Measurements from ENCODE around the gene DMXL2. TPM values are rescaled to one million over a fixed set of nuclear protein-coding genes. Genes with fewer than 3 reads are reported as not detected.
"Not testable (repeated sequence)": the region's sequence is repeated elsewhere in the genome, so short reads cannot be mapped to it uniquely, and the experiment has no call there.

DMXL2 gene
- polyA plus RNA-seq, 3 donors, result 45.5 to 88.2 (median 82.4) TPM

DNA sequence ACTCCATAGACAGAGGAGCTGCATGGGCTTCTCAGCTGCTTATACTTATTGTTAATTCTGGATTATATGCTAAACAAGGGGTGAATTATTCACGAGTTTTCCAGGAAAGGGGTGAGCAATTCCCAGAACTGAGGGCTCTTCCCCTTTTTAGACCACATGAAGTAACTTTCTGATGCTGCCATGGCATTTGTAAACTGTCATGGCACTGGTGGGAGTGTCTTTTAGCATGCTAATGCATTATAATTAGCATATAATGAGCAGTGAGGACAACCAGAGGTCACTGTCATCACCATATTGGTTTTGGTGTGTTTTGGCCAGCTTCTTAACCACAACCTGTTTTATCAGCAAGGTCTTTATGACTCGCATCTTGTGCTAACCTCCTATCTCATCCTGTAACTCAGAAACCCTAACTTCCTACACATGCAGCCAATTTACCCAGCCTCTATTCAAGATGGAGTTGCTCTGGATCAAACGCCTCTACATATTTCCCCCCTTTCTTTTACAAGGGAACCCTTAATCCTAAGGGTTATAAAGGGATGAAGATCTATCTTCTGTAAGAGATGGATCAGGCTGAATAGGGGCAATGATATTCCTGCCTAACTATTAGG is 12.1 kb upstream of the DMXL2 start:
- DNase-seq, result no peak

DNA sequence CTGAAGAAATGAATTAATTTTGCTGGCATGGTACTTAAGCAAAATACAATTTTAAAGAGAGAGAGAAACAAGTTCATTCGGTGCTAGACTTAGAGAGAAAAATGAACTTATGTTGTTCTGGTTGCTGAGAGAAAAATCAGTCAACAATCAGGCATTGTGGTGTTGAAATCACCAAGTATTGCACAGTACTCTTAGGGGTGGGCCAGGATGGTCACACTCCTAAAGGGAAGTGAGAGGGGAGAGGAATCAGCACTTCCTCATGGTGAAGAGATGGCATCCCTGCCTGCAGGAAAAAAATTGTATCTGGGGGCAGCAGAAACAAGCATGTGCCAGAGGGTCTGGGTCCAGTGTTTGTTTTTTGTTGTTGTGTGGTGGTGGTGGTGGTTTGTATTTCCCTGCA is 7.0 kb upstream of the DMXL2 start:
- DNase-seq, result no peak

DNA sequence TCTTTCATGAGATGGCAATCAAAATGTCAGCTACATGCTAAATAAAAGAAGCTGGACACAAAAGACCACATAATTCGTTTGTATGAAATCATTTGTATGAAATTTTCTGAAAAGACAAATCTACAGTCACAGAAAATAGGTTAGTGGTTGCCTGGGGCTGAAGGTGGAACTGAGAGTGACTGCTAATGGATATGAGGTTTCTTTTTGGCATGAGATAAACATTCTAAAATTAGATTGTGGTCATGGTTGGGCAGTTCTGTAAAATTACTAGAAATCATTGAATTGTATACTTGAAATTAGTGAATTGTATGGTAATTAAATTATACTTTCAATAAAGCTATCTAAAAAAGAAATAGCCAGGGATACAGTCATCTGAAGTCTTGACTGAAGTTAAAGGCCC is 2.7 kb upstream of the DMXL2 start:
- DNase-seq, result no peak

DNA sequence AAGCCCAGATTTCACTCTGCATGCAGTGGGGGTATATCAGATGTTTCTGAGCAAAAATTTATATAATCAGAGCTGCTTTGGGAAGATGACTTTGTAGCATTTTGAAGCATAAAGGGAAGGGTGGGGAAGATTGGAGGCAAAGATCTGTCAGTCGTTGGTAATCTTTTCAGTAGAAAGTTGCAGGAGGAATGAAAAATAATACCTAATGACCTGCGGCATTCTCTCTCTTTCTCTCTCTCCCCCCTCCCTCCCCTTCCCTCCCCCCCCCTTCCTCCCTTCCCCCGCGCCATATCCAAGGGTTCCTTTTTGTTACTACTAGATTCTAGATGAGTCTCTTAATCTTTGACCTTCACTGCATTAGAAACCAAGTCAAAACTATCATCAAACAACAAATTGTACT is 1.5 kb upstream of the DMXL2 start:
- no peak for DNase-seq

DNA sequence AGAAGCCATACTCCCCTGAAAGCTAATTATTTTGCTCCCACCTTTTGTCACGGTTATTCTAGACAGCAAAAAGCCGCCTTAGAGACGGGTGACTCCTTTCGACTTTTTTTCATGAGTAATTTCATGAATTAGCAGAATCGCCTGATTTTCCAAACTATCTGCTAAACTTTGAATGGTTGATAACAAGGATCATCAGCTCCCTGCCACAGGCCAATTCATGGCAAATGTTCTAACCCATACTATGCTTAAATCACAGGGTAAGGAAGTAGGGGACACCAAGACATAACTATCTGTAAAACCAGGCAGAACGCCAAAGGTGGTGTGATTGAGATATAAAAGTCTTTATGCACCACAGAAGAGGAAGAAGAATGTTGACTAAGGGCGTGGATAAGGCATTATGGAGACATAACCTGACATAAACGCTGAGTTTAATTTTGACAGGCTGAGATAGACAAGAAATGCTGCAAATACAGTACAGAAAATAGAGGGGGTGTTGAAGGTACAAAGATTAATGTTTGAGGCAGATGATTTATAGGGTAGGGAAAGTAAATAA is 891 bp upstream of the DMXL2 start:
- no peak for DNase-seq

DNA sequence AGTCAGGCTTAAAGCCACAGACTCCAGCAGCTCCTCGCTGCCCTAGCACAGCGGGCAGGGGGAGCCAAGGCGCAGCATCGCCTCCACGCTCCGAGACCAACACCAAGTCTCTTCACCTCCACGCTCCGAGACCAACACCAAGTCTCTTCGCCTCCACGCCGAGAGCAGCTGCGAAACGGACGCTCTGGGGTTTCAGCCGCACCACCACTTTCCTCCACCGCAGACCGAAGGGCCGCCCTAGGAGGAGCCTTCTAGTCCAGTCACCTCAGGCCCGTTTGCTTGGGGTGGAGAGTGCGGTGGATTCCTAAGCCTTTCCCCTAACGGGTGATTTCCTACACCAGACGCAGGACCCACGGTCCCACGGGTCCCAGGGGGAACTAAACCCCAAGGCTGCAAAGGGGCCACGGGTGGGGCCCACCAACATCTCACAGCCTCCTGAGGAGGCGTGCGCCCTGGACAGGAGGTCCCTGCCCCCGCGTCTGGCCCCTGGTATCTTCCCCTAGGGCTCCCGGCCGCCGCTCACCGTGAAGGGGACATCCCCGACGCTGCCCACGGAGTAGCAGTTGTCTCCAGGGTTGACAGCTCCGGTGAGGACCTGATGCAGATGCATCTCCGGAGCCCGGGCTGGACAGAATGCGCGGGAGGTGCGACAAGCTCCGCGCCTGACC is 501 bp downstream of the DMXL2 start:
- DNase-seq, result peak; percentile 54

DNA sequence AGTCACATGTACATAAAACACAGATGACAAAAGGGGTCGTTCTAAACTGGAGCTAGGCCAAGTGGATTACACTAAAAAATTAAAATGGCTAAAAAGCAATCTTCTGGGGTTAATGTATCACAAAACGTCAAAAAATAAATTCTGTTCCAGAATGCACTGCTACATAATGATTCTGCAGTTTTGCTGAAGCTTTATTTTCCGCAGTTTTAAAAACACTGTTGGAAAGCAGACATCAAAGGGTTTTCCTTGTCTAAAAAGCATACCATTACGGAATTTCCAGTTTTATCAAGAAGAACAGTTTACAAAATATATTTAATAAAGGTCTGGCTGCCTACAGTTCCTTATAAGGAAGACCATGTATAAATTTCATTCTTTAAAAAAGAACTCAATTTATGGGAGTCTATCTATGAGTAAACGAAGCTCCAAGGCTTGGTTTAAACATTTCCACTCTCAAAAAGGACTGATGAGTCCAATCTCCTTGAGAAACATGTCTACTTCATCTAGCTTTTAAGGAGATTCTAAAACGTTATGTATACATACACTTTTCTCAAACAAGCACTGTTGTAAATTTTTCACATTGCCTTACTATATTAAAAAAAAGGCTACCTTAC is 1.3 kb downstream of the DMXL2 start:
- DNase-seq, result no peak

DNA sequence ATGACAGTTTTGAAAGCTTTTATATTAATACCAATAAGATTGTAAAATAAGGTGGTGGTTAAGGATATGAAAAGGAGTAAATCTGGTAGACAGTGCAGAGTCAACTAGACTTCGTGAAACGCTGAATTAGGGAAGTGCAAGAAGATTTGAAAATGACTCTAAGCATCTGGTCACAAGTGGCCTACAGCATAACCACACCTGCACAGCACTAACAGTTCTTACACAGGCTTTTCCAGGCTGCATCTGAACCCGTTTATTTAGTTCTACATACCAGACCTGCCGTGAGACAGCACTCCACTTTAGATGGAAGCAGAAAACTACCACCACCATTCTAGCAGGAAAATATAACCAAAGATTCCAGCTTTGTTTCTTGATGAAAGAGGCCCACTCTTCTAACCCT is 1.9 kb downstream of the DMXL2 start:
- no peak for DNase-seq

DNA sequence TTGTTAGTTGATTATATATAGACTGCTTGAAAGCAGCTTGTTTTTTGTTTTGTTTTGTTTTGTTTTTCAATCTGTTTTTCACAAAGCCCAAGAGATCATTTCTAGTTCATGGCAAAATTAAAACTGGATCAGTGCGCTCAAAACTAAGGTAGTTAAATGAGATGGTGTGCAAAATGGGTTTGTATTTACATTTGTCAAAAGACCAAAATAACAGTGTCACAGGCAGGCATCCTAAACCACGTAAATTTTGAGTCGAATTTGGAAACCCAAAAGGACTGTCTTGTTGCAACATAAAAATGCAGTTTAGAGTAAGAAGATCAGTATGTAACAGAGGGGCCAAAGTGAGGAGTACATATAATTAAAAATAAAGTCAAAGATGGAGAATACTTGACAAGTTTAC is 2.4 kb downstream of the DMXL2 start:
- no peak for DNase-seq

DNA sequence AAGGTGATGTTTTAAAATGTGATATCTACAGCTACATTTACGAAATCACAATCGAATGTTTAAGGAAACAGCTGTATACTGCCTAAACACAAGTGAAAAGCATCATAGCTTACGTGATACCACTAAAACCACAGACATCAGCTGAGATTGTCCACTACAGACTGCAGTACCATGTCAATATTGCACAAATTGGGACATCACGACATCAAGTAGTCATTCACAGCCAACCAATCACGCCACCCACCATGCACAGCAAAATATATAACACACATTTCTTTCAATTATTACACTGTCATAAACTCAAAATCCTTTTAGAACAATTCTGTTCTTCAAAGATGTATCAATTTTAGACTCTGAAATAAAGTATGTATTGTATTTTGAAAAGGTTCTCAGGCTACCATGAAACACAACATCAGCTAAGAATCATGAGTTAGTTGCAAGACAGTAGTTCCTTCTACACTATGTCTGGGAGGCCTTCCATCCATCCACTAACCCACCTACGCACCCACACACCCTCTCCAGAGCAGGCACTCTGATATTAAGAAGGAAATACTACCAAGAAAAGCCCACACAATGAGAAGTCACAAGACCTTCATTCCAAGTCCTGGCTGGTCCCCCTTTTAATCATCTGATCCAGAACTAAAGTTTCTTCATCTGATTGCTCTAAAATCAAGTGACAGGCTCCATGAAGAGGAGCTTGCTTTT is 3.1 kb downstream of the DMXL2 start:
- DNase-seq, result no peak

DNA sequence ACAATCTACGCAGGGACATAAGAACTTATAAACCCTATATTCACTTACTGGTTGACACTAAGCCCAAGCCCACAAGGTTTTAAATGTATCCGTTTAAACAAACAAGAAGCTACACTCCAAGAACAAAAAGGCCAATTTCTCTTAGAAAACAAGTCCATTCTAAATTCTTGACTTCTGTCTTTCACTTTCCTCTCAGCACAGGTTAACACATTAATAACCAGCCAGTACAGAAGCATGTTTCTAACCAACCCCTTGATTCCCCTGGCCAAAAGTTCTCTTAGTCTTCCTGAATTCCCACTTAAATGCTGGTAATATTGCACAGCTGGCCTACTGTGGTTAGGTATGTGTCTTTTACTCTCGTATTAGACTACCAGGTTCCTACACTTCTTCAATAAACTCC is 4.7 kb downstream of the DMXL2 start:
- DNase-seq, result no peak

DNA sequence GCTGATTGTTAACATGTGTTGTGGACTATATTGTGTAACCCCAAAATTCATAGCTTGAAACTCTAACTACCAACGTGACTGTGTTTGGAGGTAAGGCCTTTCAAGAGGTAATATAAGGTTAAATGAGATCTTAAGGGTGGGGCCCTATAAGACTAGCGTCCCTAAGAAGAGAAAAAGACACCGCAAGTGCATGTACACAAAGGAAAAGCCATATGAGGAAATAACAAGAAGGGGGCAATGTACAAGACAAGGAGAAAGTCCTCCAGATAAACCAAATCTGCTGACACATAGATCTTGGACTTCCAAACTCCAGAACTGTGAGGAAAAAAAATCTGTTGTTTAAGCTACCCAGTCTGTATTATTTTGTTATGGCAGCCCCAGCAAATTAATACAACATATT is 8.6 kb downstream of the DMXL2 start:
- DNase-seq, result no peak

DNA sequence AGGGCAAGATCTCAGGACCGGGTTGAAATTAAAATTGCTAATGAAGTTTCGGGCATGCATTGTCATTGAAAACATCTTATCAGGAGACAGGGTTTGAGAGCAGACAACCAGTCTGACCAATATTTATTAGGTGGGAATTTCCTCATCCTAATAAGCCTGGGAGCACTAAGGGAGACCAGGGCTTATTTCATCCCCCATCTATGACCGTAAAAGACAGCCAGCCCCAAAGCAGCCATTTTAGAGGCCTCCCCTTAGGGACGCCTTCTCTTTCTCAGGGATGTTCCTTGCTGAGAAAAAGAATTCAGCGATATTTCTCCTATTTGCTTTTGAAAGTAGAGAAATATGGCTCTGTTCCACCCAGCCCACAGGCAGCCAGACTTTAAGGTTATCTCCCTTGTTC is 9.9 kb downstream of the DMXL2 start:
- not testable (repeated sequence) for DNase-seq

DNA sequence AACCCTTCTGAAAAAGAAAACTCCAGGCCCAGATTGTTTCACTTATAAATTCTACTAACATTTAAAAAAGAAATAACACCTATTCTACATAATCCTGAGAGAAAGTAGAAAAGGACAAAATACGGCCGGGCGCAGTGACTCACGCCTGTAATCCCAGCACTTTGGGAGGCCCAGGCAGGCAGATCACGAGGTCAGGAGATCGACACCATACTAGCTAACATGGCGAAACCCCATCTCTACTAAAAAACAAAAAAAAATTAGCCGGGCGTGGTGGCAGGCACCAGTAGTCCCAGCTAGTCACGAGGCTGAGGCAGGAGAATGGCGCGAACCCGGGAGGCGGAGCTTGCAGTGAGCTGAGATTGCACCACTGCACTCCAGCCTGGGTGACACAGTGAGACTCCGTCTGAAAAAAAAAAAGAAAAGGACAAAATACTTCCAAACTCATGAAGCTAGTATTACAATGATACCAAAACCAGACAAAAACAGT is 19.1 kb downstream of the DMXL2 start:
- DNase-seq, result not testable (repeated sequence)

DNA sequence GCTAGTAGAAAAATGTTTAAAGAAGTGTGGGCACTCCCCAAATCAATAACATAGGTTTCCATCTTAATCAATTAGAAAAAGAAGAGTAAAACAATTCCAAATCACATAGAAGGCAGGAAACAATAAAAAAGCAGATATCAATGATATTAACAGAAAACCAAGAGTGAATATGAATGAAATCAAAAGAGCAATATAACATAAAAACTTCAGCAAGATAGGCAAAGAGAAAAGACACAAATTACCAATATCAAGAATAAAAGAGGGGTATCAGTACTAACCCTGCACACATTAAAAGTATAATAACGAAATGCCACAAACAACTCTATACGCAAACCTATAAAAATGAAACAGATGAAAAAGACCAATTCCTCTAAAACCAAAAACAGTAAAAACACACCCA is 19.6 kb downstream of the DMXL2 start:
- no peak for DNase-seq

DNA sequence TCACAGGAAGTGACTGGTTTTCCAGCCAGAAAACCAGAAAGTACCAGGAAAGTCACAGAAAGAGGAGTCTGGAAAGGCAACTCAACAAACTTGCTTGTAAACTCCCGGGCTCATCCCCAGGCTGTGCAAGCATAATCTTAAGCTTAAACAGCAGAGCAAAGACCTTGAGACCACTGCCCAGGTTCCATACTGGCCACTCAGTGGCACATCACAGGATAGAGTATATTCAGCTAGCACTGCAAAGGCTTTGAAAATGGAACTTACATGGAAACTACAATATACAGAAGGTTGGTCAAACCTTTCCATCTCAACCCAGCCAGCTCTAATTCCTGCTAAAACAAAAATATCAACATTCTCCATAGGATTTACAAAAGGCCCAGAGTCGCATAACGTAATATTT is 20.1 kb downstream of the DMXL2 start:
- no peak for DNase-seq

DNA sequence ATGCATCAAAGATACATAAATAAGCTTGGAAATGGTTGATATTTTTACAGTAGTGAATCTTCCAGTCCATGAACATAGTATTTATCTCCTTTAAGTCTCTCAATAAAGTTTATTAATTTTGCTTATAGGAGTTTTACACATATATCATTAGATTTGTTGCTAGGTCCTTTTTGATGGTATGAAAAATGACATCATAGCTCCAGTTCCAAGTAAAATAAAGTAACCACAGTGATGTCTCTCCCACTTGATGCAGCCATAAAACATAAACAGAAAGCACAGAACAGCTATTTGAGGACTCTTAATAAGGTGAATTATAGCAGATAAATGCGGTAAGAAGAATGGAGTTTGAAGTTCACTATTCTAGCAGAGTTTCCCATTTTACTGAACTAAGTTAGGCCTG is 20.8 kb downstream of the DMXL2 start:
- no peak for DNase-seq

DNA sequence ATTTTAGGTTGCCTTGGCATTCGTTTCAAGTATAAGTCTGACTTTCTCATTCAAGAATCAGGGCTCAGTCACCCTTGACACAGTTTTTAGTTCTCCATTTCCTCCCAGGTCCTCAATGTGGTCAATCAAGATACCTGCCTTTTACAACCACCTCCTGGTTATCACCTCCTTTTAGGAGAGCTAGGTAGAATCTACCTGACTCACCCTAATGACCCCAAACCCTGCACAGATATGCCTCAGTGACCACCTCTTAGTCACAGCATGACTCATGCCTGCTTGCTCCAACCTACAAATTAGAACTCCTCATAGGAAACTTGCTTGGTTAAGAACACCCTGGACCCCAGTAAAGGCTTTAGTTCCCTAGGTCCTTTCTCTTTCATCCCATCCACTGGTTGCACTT is 22.5 kb downstream of the DMXL2 start:
- DNase-seq, result no peak

DNA sequence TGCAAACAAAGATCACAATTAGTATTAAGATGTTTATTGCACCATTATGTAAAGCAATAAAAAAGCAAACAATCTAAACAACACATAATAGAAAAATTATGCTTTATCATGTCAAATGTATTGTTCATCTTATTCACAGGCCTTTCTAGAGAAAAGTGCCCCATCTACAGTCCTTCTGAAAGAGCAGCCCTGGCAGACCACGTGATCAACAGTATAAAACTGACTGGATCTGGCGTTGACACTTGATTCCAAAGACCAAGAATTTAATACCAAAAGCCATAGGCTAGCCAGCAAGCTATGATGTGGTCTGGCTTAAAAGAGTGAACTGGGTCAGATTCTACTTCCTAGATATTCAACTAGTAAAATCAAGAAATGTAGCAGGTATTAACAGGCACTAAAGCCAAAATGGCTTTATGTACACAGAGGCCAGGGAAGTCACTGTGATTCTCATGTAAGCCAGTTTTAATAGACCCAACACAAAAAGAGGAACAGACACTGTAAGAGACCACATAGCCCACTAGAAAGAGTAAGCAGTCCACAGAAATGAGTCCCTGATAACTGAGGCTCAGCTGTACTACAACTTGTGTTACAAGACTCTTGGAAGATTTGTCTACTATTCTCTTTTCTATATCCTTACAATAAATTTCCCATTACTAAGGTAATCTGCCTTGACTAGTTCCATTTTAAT is 32.5 kb downstream of the DMXL2 start:
- no peak for DNase-seq

DNA sequence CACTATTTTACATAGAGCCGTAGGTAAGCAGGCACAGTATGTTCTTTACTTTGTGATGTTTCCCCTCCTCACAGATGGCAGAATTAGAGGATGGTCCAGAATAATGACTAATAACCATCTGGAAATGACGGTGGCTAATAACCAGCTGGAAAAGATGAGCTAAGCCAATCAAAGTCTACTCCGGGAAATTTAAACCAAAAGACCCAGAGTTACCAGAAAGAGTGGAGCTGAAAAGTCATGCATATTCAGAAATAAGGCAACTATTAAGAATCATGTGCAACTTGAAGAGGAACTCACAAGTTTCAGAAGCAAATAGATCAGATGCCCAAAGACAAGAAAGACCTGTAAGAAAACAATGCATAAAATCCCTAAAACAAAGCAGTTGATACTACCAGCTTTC is 33.6 kb downstream of the DMXL2 start:
- no peak for DNase-seq

DNA sequence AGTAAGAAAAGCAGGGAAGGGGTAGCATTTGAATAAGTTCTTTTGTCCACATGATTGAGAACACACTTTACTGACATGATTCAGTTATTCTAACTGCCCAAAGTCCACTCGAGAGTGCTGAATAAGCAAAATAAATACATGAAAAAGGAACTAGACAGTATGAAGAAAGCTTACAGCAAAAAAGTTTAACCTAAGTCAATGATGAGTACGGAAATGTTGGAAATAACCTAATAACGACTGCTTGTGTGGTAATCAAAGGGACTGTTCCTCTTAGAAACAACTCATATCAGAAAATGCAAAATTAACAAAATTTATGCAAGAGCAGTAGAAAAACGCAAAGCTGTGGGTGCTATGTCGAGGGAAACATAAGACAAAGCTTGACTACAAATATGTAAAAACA is 36.6 kb downstream of the DMXL2 start:
- no peak for DNase-seq

DNA sequence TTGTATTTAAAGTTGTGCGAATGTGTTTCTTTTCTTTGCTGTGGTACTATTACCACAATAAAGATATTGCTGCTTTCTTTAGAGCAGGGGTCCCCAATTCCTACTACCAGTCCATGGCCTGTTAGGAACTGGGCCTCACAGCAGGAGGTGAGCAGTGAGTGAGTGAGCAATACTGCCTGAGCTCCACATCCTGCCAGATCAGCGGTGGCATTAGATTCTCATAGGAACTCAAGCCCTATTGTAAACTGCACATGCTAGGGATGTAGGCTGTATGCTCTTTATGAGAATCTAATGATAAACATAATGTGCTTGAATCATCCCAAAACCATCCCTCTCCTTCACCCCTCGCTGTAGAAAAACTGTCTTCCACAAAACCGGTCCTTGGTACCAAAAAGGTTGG is 41.6 kb downstream of the DMXL2 start:
- no peak for DNase-seq

Data from renal pelvis (tissue), 4 donors.